Measurements from ENCODE around the gene VSX2. TPM values are rescaled to one million over a fixed set of nuclear protein-coding genes. Genes with fewer than 3 reads are reported as not detected.

The VSX2 gene
- polyA plus RNA-seq, 1 donor (not counting 4 experiments of a cell fraction or from before 2014, with no cell fraction given): not detected

- no peak overlapping the region for H3K4me3 ChIP-seq (ENCODE audit: control insufficient read depth in 2 of 3, extremely low read depth in 1 of 3, insufficient read depth in 2 of 3, low read depth in 1 of 3, low read length in 3 of 3)
- H3K4me1 ChIP-seq (ENCODE audit: control insufficient read depth, extremely low read depth, insufficient read depth, low read length): peaks cover 5% of the 10 kb centered on the region
- no peaks in the 10 kb centered on the region for H3K9me1 ChIP-seq (ENCODE audit: control insufficient read depth, extremely low read depth, insufficient read depth, low read length)
- H3K9me3 ChIP-seq (ENCODE audit: control insufficient read depth, low read depth, low read length): no peaks in the 10 kb centered on the region
- H3K79me2 ChIP-seq (ENCODE audit: control insufficient read depth, insufficient read depth, low read length): no peaks in the 10 kb centered on the region
- DNase-seq (ENCODE audit: low read depth, low spot score) (no peak), FAIRE-seq (no peak)
- no peak overlapping the region for H2AFZ ChIP-seq (ENCODE audit: control insufficient read depth, low read length)
- peaks cover 18% of the 10 kb centered on the region for H3K27me3 ChIP-seq (ENCODE audit: control insufficient read depth, extremely low read depth, insufficient read depth, low read length)
- H3K27ac ChIP-seq (ENCODE audit: control insufficient read depth, insufficient read depth, low read length): no peak overlapping the region
- TF ChIP-seq, protein P1, sequence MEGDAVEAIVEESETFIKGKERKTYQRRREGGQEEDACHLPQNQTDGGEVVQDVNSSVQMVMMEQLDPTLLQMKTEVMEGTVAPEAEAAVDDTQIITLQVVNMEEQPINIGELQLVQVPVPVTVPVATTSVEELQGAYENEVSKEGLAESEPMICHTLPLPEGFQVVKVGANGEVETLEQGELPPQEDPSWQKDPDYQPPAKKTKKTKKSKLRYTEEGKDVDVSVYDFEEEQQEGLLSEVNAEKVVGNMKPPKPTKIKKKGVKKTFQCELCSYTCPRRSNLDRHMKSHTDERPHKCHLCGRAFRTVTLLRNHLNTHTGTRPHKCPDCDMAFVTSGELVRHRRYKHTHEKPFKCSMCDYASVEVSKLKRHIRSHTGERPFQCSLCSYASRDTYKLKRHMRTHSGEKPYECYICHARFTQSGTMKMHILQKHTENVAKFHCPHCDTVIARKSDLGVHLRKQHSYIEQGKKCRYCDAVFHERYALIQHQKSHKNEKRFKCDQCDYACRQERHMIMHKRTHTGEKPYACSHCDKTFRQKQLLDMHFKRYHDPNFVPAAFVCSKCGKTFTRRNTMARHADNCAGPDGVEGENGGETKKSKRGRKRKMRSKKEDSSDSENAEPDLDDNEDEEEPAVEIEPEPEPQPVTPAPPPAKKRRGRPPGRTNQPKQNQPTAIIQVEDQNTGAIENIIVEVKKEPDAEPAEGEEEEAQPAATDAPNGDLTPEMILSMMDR (optimal IDR thresholded peaks at IDR 0.05 in 1 of 3, IDR thresholded peaks at IDR 0.05 in 1 of 3, conservative IDR thresholded peaks at IDR 0.05 in 1 of 3; ENCODE audit: extremely low read depth in 1 of 3, insufficient read depth in 2 of 3, low read length in 3 of 3): no peak
- TF ChIP-seq EZH2 (IDR thresholded peaks at IDR 0.05; ENCODE audit: low read length): no peak
- dilution Hi-C loops (cut with MboI; ENCODE audit: extremely low pct_ligation_motif_present, low sequenced_read_pairs): no loop called here
- no peak overlapping the region for H3K4me2 ChIP-seq (ENCODE audit: control insufficient read depth, extremely low read depth, insufficient read depth, low read depth, low read length)
- no peaks in the 10 kb centered on the region for H4K20me1 ChIP-seq (ENCODE audit: control insufficient read depth, extremely low read depth, insufficient read depth, low read length)
- H3K9ac ChIP-seq (ENCODE audit: control insufficient read depth, extremely low read depth, insufficient read depth, low read length): no peak overlapping the region
- no peaks in the 10 kb centered on the region for H3K36me3 ChIP-seq (ENCODE audit: control insufficient read depth in 2 of 2, extremely low read depth in 1 of 2, insufficient read depth in 2 of 2, low read length in 2 of 2)
Measured at GRCh38 chr14:74221741-74222140, 17.5 kb upstream of the VSX2 start.

DNA sequence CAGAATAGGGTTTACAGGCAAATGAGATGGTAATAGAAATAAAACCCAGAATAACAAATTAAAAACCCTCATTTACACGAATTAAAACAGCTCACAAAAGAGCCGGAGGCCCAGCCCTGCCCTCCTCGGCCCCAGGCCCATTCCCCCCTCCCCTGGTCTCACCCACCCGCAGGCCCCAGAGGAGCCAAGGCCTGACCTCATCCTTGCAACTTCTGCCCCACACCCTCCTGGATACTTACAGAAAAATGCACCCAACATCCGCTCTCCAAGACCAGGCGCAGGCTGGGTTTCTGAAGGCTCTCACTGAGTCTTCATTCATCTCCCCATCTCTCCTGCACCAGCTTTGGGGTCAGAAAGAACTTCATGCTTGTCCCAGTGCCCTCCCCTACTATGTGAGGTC, 16.2 kb upstream of the VSX2 start:
- Histone ChIP-seq H3K36me3 (ENCODE audit: control insufficient read depth in 2 of 2, extremely low read depth in 1 of 2, insufficient read depth in 2 of 2, low read length in 2 of 2) (no peaks in the 10 kb centered on the region), H3K27me3 (ENCODE audit: control insufficient read depth, extremely low read depth, insufficient read depth, low read length) (peaks cover 16% of the 10 kb centered on the region), H3K4me3 (ENCODE audit: control insufficient read depth in 2 of 3, extremely low read depth in 1 of 3, insufficient read depth in 2 of 3, low read depth in 1 of 3, low read length in 3 of 3) (no peak overlapping the region), H2AFZ (ENCODE audit: control insufficient read depth, low read length) (no peak overlapping the region), H3K4me2 (ENCODE audit: control insufficient read depth, extremely low read depth, insufficient read depth, low read depth, low read length) (no peak overlapping the region), H3K9me3 (ENCODE audit: control insufficient read depth, low read depth, low read length) (no peaks in the 10 kb centered on the region), H4K20me1 (ENCODE audit: control insufficient read depth, extremely low read depth, insufficient read depth, low read length) (no peaks in the 10 kb centered on the region), H3K4me1 (ENCODE audit: control insufficient read depth, extremely low read depth, insufficient read depth, low read length) (peaks cover 2% of the 10 kb centered on the region), H3K9ac (ENCODE audit: control insufficient read depth, extremely low read depth, insufficient read depth, low read length) (no peak overlapping the region), H3K27ac (ENCODE audit: control insufficient read depth, insufficient read depth, low read length) (no peak overlapping the region), H3K9me1 (ENCODE audit: control insufficient read depth, extremely low read depth, insufficient read depth, low read length) (no peaks in the 10 kb centered on the region), H3K79me2 (ENCODE audit: control insufficient read depth, insufficient read depth, low read length) (no peaks in the 10 kb centered on the region)
- TF ChIP-seq EZH2 (IDR thresholded peaks at IDR 0.05; ENCODE audit: low read length): no peak
- TF ChIP-seq, protein P1 (optimal IDR thresholded peaks at IDR 0.05 in 1 of 3, IDR thresholded peaks at IDR 0.05 in 1 of 3, conservative IDR thresholded peaks at IDR 0.05 in 1 of 3; ENCODE audit: extremely low read depth in 1 of 3, insufficient read depth in 2 of 3, low read length in 3 of 3): no peak
- DNase-seq (ENCODE audit: low read depth, low spot score) (no peak), FAIRE-seq (no peak)
- dilution Hi-C loops (cut with MboI; ENCODE audit: extremely low pct_ligation_motif_present, low sequenced_read_pairs): no loop called here

Data from keratinocyte (primary cell).